ENCODE data around the gene NELFB.
A peak's percentile ranks its signal among the peaks of the same experiment; 100 is the strongest.

The NELFB gene

DNA sequence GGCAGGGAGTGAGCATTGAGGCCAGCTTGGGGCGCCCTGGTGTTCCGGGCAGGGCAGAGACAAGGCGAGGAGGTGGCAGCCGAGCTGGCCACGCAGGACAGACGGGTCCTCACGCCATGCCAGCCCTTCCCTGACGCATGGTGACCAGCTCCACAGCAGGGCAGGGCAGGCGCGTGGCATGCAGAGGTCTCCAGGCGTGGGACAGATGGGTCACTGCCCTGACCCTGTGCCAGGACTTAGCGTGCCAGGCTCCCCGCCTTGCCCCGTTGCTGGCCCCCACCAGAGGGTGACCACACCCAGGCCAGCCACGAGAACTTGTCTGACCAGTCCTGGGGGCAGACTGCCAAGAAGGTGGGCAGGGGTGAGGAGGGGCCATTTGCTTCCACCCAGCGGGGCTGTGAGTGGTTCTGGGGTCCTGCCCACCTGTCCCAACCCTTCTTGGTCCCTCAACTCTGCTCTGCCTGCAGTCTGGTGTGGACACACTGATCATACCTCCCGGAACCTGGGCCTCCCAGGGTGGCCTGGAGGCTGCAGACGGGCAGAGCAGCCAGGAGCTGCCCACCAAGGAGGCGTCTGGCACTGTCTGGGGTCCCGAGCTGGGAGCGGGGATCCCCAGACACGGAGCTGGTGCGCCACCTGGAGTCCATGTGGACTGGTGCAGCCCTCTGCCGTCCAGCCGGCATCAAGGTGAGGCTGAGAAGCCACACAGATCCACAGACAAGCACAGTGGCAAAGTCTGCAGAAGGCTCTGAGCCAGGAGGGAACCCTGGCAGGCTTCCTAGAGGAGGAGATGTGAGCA, 27.9 kb upstream of the NELFB start, which contains the start of gene RNF224:
RNF224 (plus strand) TSS at position 449 of the 799 bp plus-strand sequence. CDS start 834 bp downstream, outside the sequence.
- Histone ChIP-seq H4K20me1 (ENCODE audit: insufficient read depth, low read length) (no peaks in the 10 kb centered on the region), H3K9ac (ENCODE audit: low read length) (no peak within 1 kb of the TSS; the same call in 1 of the 2 replicates), H2AFZ (ENCODE audit: low read depth, low read length) (no peak within 1 kb of the TSS), H3K4me2 (ENCODE audit: low read length) (peak within 1 kb of the TSS; percentile 37), H3K27me3 (ENCODE audit: low read depth, low read length) (no peaks in the 10 kb centered on the region), H3K36me3 (replicated peaks; ENCODE audit: low read depth, low read length) (no peaks in the 10 kb centered on the region), H3K79me2 (ENCODE audit: low read length) (no peaks in the 10 kb centered on the region), H3K4me1 (ENCODE audit: low read length) (peaks cover 15% of the 10 kb centered on the region), H3K27ac (ENCODE audit: low read length) (no peak within 1 kb of the TSS), H3K9me3 (ENCODE audit: insufficient read depth, low read length) (no peaks in the 10 kb centered on the region), H3K4me3 (ENCODE audit: low read length) (no peak within 1 kb of the TSS)
- TF ChIP-seq, protein P1, sequence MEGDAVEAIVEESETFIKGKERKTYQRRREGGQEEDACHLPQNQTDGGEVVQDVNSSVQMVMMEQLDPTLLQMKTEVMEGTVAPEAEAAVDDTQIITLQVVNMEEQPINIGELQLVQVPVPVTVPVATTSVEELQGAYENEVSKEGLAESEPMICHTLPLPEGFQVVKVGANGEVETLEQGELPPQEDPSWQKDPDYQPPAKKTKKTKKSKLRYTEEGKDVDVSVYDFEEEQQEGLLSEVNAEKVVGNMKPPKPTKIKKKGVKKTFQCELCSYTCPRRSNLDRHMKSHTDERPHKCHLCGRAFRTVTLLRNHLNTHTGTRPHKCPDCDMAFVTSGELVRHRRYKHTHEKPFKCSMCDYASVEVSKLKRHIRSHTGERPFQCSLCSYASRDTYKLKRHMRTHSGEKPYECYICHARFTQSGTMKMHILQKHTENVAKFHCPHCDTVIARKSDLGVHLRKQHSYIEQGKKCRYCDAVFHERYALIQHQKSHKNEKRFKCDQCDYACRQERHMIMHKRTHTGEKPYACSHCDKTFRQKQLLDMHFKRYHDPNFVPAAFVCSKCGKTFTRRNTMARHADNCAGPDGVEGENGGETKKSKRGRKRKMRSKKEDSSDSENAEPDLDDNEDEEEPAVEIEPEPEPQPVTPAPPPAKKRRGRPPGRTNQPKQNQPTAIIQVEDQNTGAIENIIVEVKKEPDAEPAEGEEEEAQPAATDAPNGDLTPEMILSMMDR (IDR thresholded peaks at IDR 0.05; ENCODE audit: low read depth, low read length), result peak; percentile 91
- no peak for TF ChIP-seq EZH2phosphoT487 (IDR thresholded peaks at IDR 0.05; ENCODE audit: low read depth)

DNA sequence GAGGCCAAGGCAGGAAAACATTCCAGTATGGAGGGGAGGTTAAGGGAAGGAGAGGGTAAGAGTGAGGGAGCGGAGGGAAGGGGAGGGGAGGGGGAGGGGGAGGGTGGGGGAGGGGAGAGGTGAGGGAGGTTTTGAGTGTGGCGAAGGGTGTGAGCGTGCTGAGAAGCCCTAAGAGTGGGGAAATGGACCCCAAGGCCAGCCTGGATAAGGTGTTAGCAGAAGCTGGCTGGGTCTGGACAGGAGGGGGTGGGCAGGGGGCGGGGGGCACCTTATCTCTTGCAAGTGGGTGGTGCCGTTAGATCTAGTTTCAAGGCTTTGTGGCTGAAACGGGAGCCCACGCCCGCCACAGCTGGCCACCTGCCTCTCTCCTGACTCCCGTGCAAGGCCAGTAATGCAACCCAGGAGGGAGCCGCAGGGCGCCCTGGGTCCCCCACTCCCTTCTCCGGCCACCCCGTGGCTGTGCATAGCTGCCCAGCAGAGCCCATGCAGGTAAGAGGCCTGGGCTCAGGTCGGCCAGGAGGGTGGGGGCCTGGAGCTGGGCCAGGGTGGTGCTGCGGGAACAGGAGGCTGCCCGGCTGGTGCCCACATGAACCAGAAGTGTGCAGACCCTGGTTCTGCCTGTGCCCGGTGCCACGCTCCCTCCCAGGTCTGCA, 27.1 kb upstream of the NELFB start:
- no peak overlapping the region for H3K9ac ChIP-seq (ENCODE audit: low read length)
- no peaks in the 10 kb centered on the region for H3K79me2 ChIP-seq (ENCODE audit: low read length)
- no peak overlapping the region for H3K4me3 ChIP-seq (ENCODE audit: low read length)
- no peaks in the 10 kb centered on the region for H4K20me1 ChIP-seq (ENCODE audit: insufficient read depth, low read length)
- peaks cover 12% of the 10 kb centered on the region for H3K4me1 ChIP-seq (ENCODE audit: low read length)
- TF ChIP-seq, protein P1 (IDR thresholded peaks at IDR 0.05; ENCODE audit: low read depth, low read length), result 0 out of 2 replicates have a peak, but pooled peaks have one; percentile 2
- TF ChIP-seq EZH2phosphoT487 (IDR thresholded peaks at IDR 0.05; ENCODE audit: low read depth), result no peak
- H3K9me3 ChIP-seq (ENCODE audit: insufficient read depth, low read length), result no peaks in the 10 kb centered on the region
- no peaks in the 10 kb centered on the region for H3K36me3 ChIP-seq (replicated peaks; ENCODE audit: low read depth, low read length)
- H2AFZ ChIP-seq (ENCODE audit: low read depth, low read length), result no peak overlapping the region
- no peaks in the 10 kb centered on the region for H3K27me3 ChIP-seq (ENCODE audit: low read depth, low read length)
- H3K4me2 ChIP-seq (ENCODE audit: low read length), result peak overlapping the region; percentile 29
- no peak overlapping the region for H3K27ac ChIP-seq (ENCODE audit: low read length)

DNA sequence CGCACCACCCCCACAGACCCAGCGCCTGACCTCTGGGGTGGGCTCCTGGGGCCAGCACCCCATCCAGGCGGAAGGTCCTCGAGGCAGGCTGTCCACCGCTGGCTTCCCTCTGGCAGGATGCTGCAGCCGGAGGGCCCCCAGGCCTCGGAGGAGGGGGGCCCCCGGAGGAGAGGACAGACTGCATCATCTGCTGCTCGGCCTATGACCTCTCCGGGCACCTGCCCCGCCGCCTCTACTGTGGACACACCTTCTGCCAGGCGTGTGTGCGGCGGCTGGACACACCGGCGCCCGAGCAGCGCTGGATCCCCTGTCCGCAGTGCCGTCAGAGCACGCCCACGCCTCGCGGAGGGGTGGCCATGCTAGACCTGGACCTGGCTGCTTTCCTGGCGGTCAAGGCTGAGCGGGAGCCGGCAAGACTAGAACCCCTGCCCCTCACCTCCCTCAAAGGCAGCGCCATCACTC, 26.6 kb upstream of the NELFB start:
- H3K27me3 ChIP-seq (ENCODE audit: low read depth, low read length), result no peaks in the 10 kb centered on the region
- H3K27ac ChIP-seq (ENCODE audit: low read length), result no peak overlapping the region
- no peak overlapping the region for H3K4me3 ChIP-seq (ENCODE audit: low read length)
- H3K36me3 ChIP-seq (replicated peaks; ENCODE audit: low read depth, low read length), result no peaks in the 10 kb centered on the region
- H4K20me1 ChIP-seq (ENCODE audit: insufficient read depth, low read length), result no peaks in the 10 kb centered on the region
- no peak overlapping the region for H3K4me2 ChIP-seq (ENCODE audit: low read length)
- H3K9me3 ChIP-seq (ENCODE audit: insufficient read depth, low read length), result no peaks in the 10 kb centered on the region
- H2AFZ ChIP-seq (ENCODE audit: low read depth, low read length), result no peak overlapping the region
- TF ChIP-seq EZH2phosphoT487 (IDR thresholded peaks at IDR 0.05; ENCODE audit: low read depth), result no peak
- TF ChIP-seq, protein P1 (IDR thresholded peaks at IDR 0.05; ENCODE audit: low read depth, low read length), result no peak
- H3K79me2 ChIP-seq (ENCODE audit: low read length), result no peaks in the 10 kb centered on the region
- no peak overlapping the region for H3K9ac ChIP-seq (ENCODE audit: low read length)
- H3K4me1 ChIP-seq (ENCODE audit: low read length), result peaks cover 12% of the 10 kb centered on the region

All from OCI-LY3 (cell line).